K562 (cell line): ENCODE measurements around the gene TMEM209. TPM values are rescaled to one million over a fixed set of nuclear protein-coding genes. Genes with fewer than 3 reads are reported as not detected.
A peak's percentile ranks its signal among the peaks of the same experiment; 100 is the strongest.

Experiments used
- ADNP ChIP-seq: fragments of 200-800 bp; sonication (Bioruptor generic); IDR thresholded peaks from 2 replicates; pipeline ENCODE4 v1.6.1; 2016; ENCODE audit warnings: missing genetic modification characterization, missing compliant biosample characterization
- CEBPG ChIP-seq, 3 experiments: fragments of 200-800 bp in 1 of 3; sonication (Bioruptor generic) in 1 of 3; sonication (generic) in 1 of 3; formaldehyde crosslinking in 1 of 3; IDR thresholded peaks in 2 of 3; conservative IDR thresholded peaks in 1 of 3; 2 replicates each; pipeline versions ENCODE4 v1.6.1 to v1.8.0; 2016 to 2022; ENCODE audit warnings: missing compliant biosample characterization in 2 of 3, missing genetic modification characterization in 2 of 3, mild to moderate bottlenecking in 1 of 3, missing genetic modification reagents in 1 of 3
- CXXC5 ChIP-seq: fragments of 250-450 bp; sonication (Bioruptor Pico); IDR thresholded peaks from 2 replicates; pipeline ENCODE4 v1.8.0; 2022; ENCODE audit warnings: inconsistent platforms, mild to moderate bottlenecking, moderate library complexity
- ELF1 ChIP-seq: fragments of 200-800 bp; sonication (Bioruptor generic); IDR thresholded peaks from 2 replicates; pipeline ENCODE4 v1.6.1; 2016; ENCODE audit warnings: missing genetic modification characterization, missing compliant biosample characterization
- ELF2 ChIP-seq: fragments of 250-450 bp; sonication (Bioruptor Pico); IDR thresholded peaks from 2 replicates; pipeline ENCODE4 v1.5.0; 2021; ENCODE audit warnings: mild to moderate bottlenecking
- FUS ChIP-seq: fragments of 200-400 bp; formaldehyde crosslinking; optimal IDR thresholded peaks from 2 replicates; pipeline ENCODE3; 2017; ENCODE audit warnings: low read depth, low read length
- GATAD2A ChIP-seq: fragments of 450-650 bp; IDR thresholded peaks from 2 replicates; pipeline ENCODE4 v1.6.1; 2017
- HDGF ChIP-seq: fragments of 450-650 bp; IDR thresholded peaks from 2 replicates; pipeline ENCODE4 v1.6.1; 2016
- LEF1 ChIP-seq: fragments of 450-650 bp; IDR thresholded peaks from 2 replicates; pipeline ENCODE4 v1.6.1; 2016; ENCODE audit warnings: mild to moderate bottlenecking
- MTA3 ChIP-seq: fragments of 450-650 bp; formaldehyde crosslinking; IDR thresholded peaks from 2 replicates; pipeline ENCODE4 v1.6.1; 2017; ENCODE audit warnings: mild to moderate bottlenecking, borderline replicate concordance
- NR4A1 ChIP-seq, 2 experiments: fragments of 250-450 bp in 1 of 2; fragments of 450-650 bp in 1 of 2; sonication (Bioruptor Pico) in 1 of 2; IDR thresholded peaks; 2 replicates each; pipeline versions ENCODE4 v1.4.0 to v1.6.1; 2016 to 2020; ENCODE audit warnings: mild to moderate bottlenecking in 2 of 2, missing compliant biosample characterization in 1 of 2, missing genetic modification characterization in 1 of 2, moderate library complexity in 1 of 2
- PHF8 ChIP-seq: fragments of 200-600 bp; sonication (generic); IDR thresholded peaks from 2 replicates; pipeline ENCODE4 v1.6.1; 2012; ENCODE audit warnings: mixed run types, mild to moderate bottlenecking, inconsistent platforms, low read length, moderate library complexity, borderline replicate concordance
- RBM17 ChIP-seq: fragments of 200-400 bp; formaldehyde crosslinking; IDR thresholded peaks from 2 replicates; pipeline ENCODE4 v1.6.1; 2017; ENCODE audit warnings: low read depth, mild to moderate bottlenecking, low read length, borderline replicate concordance
- RCOR1 ChIP-seq, 2 experiments: IDR thresholded peaks; 2 replicates each; pipeline ENCODE4 v1.6.1; 2012; ENCODE audit warnings: low read depth in 2 of 2, low read length in 2 of 2, borderline replicate concordance in 1 of 2, improper control_type of control experiment in 1 of 2
- SIN3A ChIP-seq, 2 experiments: fragments of 150-350 bp in 1 of 2; IDR thresholded peaks; 2 replicates each; pipeline ENCODE4 v1.6.1; 2011 to 2016; ENCODE audit warnings: borderline replicate concordance in 2 of 2, low read depth in 2 of 2, low read length in 2 of 2, mild to moderate bottlenecking in 2 of 2, moderate library complexity in 2 of 2; ENCODE audit not compliant: control insufficient read depth in 1 of 2
- SRSF3 ChIP-seq: fragments of 200-400 bp; formaldehyde crosslinking; IDR thresholded peaks from 2 replicates; pipeline ENCODE4 v1.6.1; 2016; ENCODE audit warnings: mild to moderate bottlenecking, low read length, moderate library complexity; ENCODE audit not compliant: insufficient read depth
- TRIM28 ChIP-seq: fragments of 450-650 bp; IDR thresholded peaks from 2 replicates; pipeline ENCODE4 v1.6.1; 2017
- ZKSCAN8 ChIP-seq: fragments of 200-800 bp; sonication (Bioruptor generic); IDR thresholded peaks from 2 replicates; pipeline ENCODE4 v1.6.1; 2016; ENCODE audit warnings: missing genetic modification characterization, missing compliant biosample characterization
- ZNF175 ChIP-seq: fragments of 200-800 bp; sonication (Bioruptor generic); IDR thresholded peaks from 2 replicates; pipeline ENCODE4 v1.6.1; 2016; ENCODE audit warnings: low read depth, mild to moderate bottlenecking, missing genetic modification characterization, missing compliant biosample characterization
- ZNF324 ChIP-seq: fragments of 250-450 bp; sonication (Bioruptor Pico); IDR thresholded peaks from 2 replicates; pipeline ENCODE4 v1.4.0; 2020; ENCODE audit warnings: mild to moderate bottlenecking
- ZSCAN32 ChIP-seq: fragments of 450-650 bp; formaldehyde crosslinking; IDR thresholded peaks from 2 replicates; pipeline ENCODE4 v1.4.0; 2020; ENCODE audit warnings: mild to moderate bottlenecking, moderate library complexity
- polyA plus RNA-seq, 8 experiments: library from polyadenylated mRNA; depleted of rRNA in 4 of 8; stranded (reverse) in 5 of 8; unstranded in 3 of 8; fragments of >200 nt; fragmentation: Nextera tagmentation in 2 of 8; fragmentation: Illumina TruSeq in 1 of 8; extraction: Ambion mirVana in 2 of 8; extraction: Trizol in 1 of 8; gene quantifications; 2 replicates each; pipeline versions ENCODE4 v1.2.1 to v1.2.3, GENCODE V29; 2011 to 2014; ENCODE audit warnings: inconsistent platforms in 1 of 8, missing spikeins in 1 of 8
- total RNA-seq, 7 experiments: library from RNA; depleted of rRNA in 6 of 7; stranded (reverse); fragments of >200 nt in 6 of 7; fragmentation: Illumina TruSeq in 2 of 7; extraction: Trizol in 2 of 7; gene quantifications; 2 replicates each; pipeline versions ENCODE4 v1.2.1 to v1.2.3, GENCODE V29; 2011 to 2021; ENCODE audit warnings: low replicate concordance in 1 of 7
- TF ChIP-seq, protein P1 (sequence below): fragments of 250-450 bp; sonication (Bioruptor Pico); IDR thresholded peaks from 2 replicates; pipeline ENCODE4 v1.5.0; 2021; ENCODE audit warnings: mild to moderate bottlenecking, borderline replicate concordance
- TF ChIP-seq, protein P2 (sequence below): fragments of 450-650 bp; formaldehyde crosslinking; IDR thresholded peaks from 2 replicates; pipeline ENCODE4 v1.4.0; 2020; ENCODE audit warnings: mild to moderate bottlenecking, moderate library complexity

The TMEM209 gene
- total and polyA plus RNA-seq, 9 of the 15 experiments (the other 6 are each of a cell fraction or from before 2014, with no cell fraction given), result 36.8 to 116 (median 76.6) TPM

DNA sequence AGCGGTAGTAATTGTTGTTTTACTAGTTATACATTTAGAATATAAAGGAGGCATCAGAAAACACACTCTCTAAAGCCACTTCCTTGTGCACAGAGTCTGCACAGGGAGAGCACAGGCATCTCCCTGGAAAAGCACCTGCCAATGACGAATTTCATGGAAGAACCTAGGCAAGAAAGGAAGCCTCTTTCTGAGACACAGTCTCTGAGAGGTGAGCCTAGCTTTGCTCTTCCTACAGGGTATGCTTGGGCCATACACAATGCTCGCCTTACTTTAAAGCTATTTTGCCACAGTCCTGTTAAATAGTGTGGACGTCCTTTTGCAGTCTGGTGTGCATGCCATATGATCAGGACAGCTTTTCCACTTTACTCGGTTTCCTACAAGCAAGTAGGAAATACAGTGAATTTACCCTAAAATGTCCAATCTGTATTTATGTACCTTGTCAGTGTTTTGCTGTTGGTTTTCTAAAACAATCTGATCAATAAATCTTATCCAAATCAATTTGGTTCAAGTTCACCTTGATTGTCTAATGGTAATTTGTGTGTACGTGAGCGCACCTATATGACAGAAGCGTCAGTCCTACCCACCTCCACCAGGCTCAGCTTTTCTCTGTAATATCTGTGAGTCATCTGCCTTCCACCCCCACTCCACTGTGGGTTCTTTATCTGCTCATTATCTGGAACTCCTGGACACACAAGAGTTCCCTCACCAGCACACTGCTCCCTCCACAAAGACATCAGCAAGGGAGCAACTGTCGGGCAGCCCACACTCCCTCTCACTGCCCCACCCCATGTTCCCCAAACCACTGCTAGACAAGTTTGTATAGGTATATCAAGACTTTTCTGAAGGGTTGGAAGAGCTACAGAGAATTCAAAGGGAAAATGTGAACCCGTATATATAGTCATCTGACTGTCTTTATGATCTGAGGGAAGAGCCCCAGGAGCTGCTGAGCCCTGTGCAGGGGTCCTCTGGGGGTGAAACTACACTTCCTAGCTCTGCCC is 69.7 kb downstream of the TMEM209 start (continued):
- 0 out of 2 replicates have a peak, but pooled peaks have one; percentile 38 for TF ChIP-seq ZNF175 (CRISPR knock-in tag)
- no peak for TF ChIP-seq SRSF3
- TF ChIP-seq NR4A1 (CRISPR knock-in tag; IDR thresholded peaks at IDR 0.05), result peak; percentile 68; the same call in 1 of the 2 replicates
- peak; percentile 36; the same call in 1 of the 2 replicates for TF ChIP-seq NR4A1 (tag; IDR thresholded peaks at IDR 0.05)
- peak; percentile 52; the same call in 1 of the 2 replicates for TF ChIP-seq ZNF324 (CRISPR knock-in tag)
- peak; percentile 32; the same call in 1 of the 2 replicates for TF ChIP-seq PHF8
- TF ChIP-seq MTA3, result peak; percentile 82
- TF ChIP-seq CEBPG (CRISPR knock-in tag; IDR thresholded peaks at IDR 0.05), result no peak
- no peak for TF ChIP-seq CEBPG (tag; conservative IDR thresholded peaks at IDR 0.05 in 1 of 2, IDR thresholded peaks at IDR 0.05 in 1 of 2)
- 0 out of 2 replicates have a peak, but pooled peaks have one; percentile 10 for TF ChIP-seq ZKSCAN8 (CRISPR knock-in tag)
- peak; percentile 83 to 98; a peak in 3 of 4 replicates for TF ChIP-seq RCOR1 (IDR thresholded peaks at IDR 0.05; ENCODE audit: borderline replicate concordance in 1 of 2, low read depth in 2 of 2, low read length in 2 of 2)
- no peak for TF ChIP-seq FUS
- TF ChIP-seq ZSCAN32 (CRISPR knock-in tag), result no peak
- TF ChIP-seq TRIM28, result 0 out of 2 replicates have a peak, but pooled peaks have one; percentile 54
- TF ChIP-seq, protein P1, sequence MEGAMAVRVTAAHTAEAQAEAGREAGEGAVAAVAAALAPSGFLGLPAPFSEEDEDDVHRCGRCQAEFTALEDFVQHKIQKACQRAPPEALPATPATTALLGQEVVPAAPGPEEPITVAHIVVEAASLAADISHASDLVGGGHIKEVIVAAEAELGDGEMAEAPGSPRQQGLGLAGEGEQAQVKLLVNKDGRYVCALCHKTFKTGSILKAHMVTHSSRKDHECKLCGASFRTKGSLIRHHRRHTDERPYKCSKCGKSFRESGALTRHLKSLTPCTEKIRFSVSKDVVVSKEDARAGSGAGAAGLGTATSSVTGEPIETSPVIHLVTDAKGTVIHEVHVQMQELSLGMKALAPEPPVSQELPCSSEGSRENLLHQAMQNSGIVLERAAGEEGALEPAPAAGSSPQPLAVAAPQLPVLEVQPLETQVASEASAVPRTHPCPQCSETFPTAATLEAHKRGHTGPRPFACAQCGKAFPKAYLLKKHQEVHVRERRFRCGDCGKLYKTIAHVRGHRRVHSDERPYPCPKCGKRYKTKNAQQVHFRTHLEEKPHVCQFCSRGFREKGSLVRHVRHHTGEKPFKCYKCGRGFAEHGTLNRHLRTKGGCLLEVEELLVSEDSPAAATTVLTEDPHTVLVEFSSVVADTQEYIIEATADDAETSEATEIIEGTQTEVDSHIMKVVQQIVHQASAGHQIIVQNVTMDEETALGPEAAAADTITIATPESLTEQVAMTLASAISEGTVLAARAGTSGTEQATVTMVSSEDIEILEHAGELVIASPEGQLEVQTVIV (CRISPR knock-in tag), result no peak
- TF ChIP-seq, protein P2, sequence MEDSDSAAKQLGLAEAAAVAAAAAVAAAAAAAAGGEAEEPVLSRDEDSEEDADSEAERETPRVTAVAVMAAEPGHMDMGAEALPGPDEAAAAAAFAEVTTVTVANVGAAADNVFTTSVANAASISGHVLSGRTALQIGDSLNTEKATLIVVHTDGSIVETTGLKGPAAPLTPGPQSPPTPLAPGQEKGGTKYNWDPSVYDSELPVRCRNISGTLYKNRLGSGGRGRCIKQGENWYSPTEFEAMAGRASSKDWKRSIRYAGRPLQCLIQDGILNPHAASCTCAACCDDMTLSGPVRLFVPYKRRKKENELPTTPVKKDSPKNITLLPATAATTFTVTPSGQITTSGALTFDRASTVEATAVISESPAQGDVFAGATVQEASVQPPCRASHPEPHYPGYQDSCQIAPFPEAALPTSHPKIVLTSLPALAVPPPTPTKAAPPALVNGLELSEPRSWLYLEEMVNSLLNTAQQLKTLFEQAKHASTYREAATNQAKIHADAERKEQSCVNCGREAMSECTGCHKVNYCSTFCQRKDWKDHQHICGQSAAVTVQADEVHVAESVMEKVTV, result peak; percentile 16; the same call in 1 of the 2 replicates
- TF ChIP-seq SIN3A (IDR thresholded peaks at IDR 0.05; ENCODE audit: borderline replicate concordance in 2 of 2, control insufficient read depth in 1 of 2, low read depth in 2 of 2, low read length in 2 of 2), result no peak
- TF ChIP-seq RBM17, result no peak
- TF ChIP-seq ELF1, result no peak
- peak; percentile 57; the same call in 1 of the 2 replicates for TF ChIP-seq ELF2
- TF ChIP-seq GATAD2A, result peak; percentile 98
- 0 out of 2 replicates have a peak, but pooled peaks have one; percentile 19 for TF ChIP-seq HDGF
- TF ChIP-seq CXXC5 (CRISPR knock-in tag), result peak; percentile 76
- TF ChIP-seq LEF1, result peak; percentile 98
- TF ChIP-seq ADNP (tag), result peak; percentile 71; the same call in 1 of the 2 replicates
